ENCODE measurements around the gene EPHA3.
"Not testable (repeated sequence)": the region's sequence is repeated elsewhere in the genome, so short reads cannot be mapped to it uniquely, and the experiment has no call there.

EPHA3 gene

GRCh38 chr3:89335693-89336092, 228.3 kb downstream of the EPHA3 start:
- no peak overlapping the region for H3K4me3 ChIP-seq (ENCODE audit: low read depth, low read length)
- DNase-seq (ENCODE audit: low read depth, low spot score) = no peak
- CTCF ChIA-PET = no interaction called here
- no peak for TF ChIP-seq CTCF (IDR thresholded peaks at IDR 0.05; ENCODE audit: insufficient read depth, low read length, missing control alignments)
- POLR2A ChIA-PET = no interaction called here

- no peak overlapping the region for H3K4me3 ChIP-seq (ENCODE audit: low read depth, low read length)
- DNase-seq (ENCODE audit: low read depth, low spot score) = no peak
- no peak for TF ChIP-seq CTCF (IDR thresholded peaks at IDR 0.05; ENCODE audit: insufficient read depth, low read length, missing control alignments)
- ChIA-PET POLR2A (no interaction called here), CTCF (no interaction called here)
Measured at GRCh38 chr3:89340408-89340807, 233.0 kb downstream of the EPHA3 start.

- TF ChIP-seq CTCF (IDR thresholded peaks at IDR 0.05; ENCODE audit: insufficient read depth, low read length, missing control alignments) = no peak
- POLR2A ChIA-PET = no interaction called here
- CTCF ChIA-PET = no interaction called here
- no peak overlapping the region for H3K4me3 ChIP-seq (ENCODE audit: low read depth, low read length)
- DNase-seq (ENCODE audit: low read depth, low spot score) = no peak
Measured at GRCh38 chr3:89344076-89344475, 236.7 kb downstream of the EPHA3 start.

- H3K4me3 ChIP-seq (ENCODE audit: low read depth, low read length); CTCF ChIA-PET; POLR2A ChIA-PET; DNase-seq (ENCODE audit: low read depth, low spot score): not testable (repeated sequence)
Measured at GRCh38 chr3:89350935-89351334, 243.5 kb downstream of the EPHA3 start.

- CTCF ChIA-PET = no interaction called here
- no peak for DNase-seq (ENCODE audit: low read depth, low spot score)
- no peak for TF ChIP-seq CTCF (IDR thresholded peaks at IDR 0.05; ENCODE audit: insufficient read depth, low read length, missing control alignments)
- POLR2A ChIA-PET = no interaction called here
- H3K4me3 ChIP-seq (ENCODE audit: low read depth, low read length) = no peak overlapping the region
Measured at GRCh38 chr3:89353465-89353864, 246.0 kb downstream of the EPHA3 start.

GRCh38 chr3:89358281-89358680, 250.9 kb downstream of the EPHA3 start:
- no peak for TF ChIP-seq CTCF (IDR thresholded peaks at IDR 0.05; ENCODE audit: insufficient read depth, low read length, missing control alignments)
- no peak overlapping the region for H3K4me3 ChIP-seq (ENCODE audit: low read depth, low read length)
- CTCF ChIA-PET = no interaction called here
- no peak for DNase-seq (ENCODE audit: low read depth, low spot score)
- POLR2A ChIA-PET = no interaction called here

GRCh38 chr3:89360156-89360555, 252.7 kb downstream of the EPHA3 start:
- POLR2A ChIA-PET = no interaction called here
- DNase-seq (ENCODE audit: low read depth, low spot score) = no peak
- CTCF ChIA-PET = no interaction called here
- no peak overlapping the region for H3K4me3 ChIP-seq (ENCODE audit: low read depth, low read length)
- no peak for TF ChIP-seq CTCF (IDR thresholded peaks at IDR 0.05; ENCODE audit: insufficient read depth, low read length, missing control alignments)

Measured in AG04449 (cell line).